ENCODE results near the gene MTMR12.
"Not testable (repeated sequence)": the region's sequence is repeated elsewhere in the genome, so short reads cannot be mapped to it uniquely, and the experiment has no call there.

DNA sequence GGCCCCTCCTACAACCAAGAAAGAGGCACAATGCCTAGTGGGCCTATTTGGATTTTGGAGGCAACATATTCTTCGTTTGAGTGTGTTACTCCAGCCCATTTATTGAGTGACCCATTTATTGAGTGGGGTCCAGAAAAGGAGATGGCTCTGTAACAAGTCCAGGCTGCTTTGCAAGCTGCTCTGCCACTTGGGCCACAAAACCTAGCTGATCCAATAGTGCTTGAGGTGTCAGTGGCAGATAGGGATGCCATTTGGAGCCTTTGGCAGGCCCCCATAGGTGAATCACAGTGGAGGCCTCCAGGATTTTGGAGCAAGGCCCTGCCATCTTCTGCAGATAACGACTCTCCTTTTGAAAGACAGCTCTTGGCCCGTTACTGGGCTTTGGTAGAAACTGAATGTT, 22.2 kb downstream of the MTMR12 start:
- not testable (repeated sequence) for TF ChIP-seq POLR2A (IDR thresholded peaks at IDR 0.05)
- TF ChIP-seq, protein P1, sequence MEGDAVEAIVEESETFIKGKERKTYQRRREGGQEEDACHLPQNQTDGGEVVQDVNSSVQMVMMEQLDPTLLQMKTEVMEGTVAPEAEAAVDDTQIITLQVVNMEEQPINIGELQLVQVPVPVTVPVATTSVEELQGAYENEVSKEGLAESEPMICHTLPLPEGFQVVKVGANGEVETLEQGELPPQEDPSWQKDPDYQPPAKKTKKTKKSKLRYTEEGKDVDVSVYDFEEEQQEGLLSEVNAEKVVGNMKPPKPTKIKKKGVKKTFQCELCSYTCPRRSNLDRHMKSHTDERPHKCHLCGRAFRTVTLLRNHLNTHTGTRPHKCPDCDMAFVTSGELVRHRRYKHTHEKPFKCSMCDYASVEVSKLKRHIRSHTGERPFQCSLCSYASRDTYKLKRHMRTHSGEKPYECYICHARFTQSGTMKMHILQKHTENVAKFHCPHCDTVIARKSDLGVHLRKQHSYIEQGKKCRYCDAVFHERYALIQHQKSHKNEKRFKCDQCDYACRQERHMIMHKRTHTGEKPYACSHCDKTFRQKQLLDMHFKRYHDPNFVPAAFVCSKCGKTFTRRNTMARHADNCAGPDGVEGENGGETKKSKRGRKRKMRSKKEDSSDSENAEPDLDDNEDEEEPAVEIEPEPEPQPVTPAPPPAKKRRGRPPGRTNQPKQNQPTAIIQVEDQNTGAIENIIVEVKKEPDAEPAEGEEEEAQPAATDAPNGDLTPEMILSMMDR (IDR thresholded peaks at IDR 0.05), result not testable (repeated sequence)

Data from prostate gland (tissue), 2 donors.